ENCODE data around the gene TEX264.

Gene TEX264

DNA sequence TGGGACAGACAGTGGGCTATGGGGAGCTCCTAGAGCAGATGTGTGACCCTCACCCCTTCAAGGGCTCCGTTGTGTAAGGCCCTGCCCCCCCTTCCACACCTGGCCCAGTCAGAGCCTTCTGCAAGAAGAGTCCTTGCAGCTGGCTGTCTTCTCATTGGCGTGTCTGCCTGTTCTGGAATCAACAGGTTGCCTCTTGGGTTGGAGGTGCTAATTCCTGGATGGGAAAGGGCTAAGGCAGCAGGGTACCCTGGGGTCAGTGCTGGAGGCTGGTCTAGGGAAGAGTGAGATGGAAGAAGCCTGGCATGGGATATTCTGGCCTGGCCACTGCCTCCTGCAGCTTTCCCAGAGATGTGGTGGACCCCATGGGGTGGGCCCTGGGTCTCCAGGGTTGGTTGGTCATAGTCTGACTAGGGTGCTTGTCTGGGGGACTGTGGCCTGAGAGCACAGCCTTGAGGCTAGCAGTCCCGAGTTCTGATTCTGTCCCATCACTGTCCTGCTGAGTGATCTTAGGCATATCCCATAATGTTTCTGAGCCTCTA, 5.1 kb downstream of the TEX264 start:
- DNase-seq: no peak

DNA sequence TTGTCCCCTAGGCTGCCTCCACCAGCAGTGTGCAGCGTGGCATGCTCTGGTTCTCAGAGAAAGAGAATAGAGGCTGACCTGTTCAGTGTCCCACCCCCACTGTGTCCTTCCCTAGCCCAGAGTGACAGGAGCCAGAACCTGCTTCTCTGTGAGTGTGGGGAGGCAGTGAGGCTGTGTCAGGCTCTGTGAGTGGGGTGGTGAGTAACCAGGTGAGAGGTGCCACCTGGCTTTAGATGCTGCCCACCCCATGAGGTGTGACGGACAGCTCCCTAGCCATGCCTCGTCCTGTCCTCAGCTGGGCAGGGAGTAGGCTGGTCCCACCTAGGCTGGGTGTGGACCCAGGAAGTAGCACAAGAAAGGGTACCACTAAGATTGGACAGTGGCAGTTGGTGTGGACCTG, 6.3 kb downstream of the TEX264 start:
- DNase-seq: no peak

DNA sequence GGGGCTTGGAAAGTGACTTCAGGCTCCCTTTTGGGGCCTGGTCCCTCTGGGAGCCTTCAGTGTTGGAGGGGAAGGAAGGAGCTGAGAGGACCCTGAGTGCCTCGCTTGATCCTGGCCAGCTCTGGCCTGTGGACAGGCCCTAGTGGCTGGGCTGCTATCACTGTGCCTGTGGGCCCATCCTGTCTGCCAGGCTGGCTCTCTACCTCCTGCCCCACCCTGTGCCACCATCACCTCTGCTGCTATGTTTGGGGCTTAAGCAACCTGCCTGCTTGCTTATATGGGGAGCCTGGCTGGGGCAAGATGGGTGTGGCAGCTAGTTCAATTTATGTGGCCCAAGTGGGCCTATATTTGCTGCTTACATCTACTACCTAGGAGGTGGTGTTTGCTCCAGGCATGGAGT, 7.1 kb downstream of the TEX264 start:
- no peak for DNase-seq

GRCh38 chr3:51678641-51679040, 7.6 kb downstream of the TEX264 start:
- no peak for DNase-seq

DNA sequence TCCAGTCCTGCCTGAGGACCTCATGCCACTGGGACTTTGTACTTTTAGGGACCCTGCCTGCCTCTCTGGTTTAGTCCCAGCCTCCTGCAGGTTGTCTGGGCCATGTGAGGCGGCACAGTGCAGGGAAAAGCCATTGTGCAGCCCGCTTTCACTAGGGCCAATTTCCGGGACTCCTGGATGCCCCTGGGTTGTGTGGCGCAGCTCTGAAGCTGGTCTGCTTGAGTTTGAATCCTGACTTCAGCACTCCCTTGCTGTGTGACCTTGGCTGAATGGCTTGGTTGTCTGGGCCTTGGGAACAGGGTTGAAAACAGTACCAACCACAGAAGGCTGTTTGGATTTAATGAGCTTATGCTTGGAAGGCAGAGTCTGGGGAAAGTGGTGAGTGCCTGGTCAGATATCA, 8.3 kb downstream of the TEX264 start:
- no peak for DNase-seq

GRCh38 chr3:51679777-51680176, 8.7 kb downstream of the TEX264 start:
- no peak for DNase-seq

GRCh38 chr3:51680196-51680595, 9.1 kb downstream of the TEX264 start:
- DNase-seq: no peak

GRCh38 chr3:51680663-51681230, 9.7 kb downstream of the TEX264 start:
- DNase-seq: no peak

DNA sequence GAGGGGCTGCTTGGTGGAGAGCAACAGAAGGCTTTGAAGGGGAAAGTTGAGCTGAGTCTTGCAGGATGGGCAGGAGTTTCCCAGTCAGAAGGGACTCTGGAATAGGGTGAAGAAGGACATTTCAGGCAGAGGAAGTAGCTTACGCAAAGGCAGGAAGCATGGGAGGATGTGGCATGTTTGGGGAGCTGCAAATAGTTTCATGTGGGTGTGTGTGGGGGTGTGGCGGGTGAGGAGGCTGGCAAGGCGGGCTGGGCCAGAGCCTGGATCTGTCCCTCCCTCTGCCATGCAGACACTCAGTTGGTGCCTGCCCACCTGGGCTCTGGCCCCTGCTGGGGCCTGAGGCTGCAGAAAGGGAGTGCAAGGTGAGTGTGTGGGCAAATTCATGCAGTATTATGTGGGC, 10.4 kb downstream of the TEX264 start:
- DNase-seq: peak; percentile 25

- DNase-seq: peak; percentile 80
Observed at GRCh38 chr3:51682079-51682478, 11.0 kb downstream of the TEX264 start.

DNA sequence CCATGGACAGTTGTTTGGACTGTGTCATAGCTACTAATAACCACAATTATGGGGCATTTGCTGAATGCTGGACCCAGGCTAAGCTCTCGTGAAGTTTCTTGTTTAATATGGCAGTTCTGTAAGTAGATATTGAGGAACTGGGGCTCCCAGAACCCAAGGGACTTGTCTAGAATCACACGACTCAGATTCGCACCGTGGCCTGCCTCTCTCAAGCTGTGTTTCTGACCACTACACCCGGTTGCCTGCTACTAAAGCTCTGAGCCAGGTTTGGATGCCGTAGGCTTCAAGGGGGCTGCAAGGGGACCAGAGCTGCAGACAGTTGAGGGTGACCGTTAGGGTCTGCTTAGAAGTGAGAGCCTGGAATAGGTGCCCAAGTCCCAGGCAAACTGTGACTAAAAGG, 11.5 kb downstream of the TEX264 start:
- no peak for DNase-seq

GRCh38 chr3:51683566-51683965, 12.5 kb downstream of the TEX264 start:
- no peak for DNase-seq

DNA sequence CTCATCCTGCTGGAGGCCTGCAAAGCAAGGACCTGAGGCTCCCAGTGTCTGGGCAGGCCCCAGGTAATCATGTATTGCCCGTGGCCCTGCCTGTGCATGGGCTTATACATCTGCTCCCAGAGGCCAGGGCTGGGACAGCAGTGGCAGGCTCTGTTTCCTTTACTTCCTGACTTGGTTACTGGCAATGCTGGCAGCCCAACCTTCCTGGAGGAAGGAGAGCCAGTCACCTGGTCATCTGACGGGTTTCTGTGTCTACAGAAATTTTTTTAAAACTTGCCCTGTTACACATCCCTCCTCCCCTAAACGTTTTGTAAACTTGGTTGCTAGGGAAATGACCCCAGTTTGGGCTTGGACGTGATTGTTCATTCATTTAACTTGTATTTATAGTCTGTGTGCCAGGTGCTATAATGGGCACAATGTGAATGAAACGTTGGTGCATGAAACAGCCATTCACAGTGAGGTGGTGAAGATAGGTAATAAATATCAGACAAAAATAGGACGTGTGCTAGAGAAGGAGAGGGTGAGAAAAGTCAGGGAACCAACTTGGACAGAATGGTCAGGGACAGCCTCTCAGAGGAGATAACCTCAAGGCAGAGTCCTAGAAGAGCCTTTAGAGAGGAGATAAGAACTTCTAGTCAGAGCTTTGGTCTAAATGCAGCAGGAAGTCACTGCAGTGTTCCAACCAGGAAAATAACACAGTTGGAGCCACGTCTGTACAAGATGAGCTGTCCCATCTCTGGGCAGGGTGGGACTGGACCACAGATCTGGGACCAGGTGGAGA, 14.1 kb downstream of the TEX264 start:
- peak; percentile 23 for DNase-seq

DNA sequence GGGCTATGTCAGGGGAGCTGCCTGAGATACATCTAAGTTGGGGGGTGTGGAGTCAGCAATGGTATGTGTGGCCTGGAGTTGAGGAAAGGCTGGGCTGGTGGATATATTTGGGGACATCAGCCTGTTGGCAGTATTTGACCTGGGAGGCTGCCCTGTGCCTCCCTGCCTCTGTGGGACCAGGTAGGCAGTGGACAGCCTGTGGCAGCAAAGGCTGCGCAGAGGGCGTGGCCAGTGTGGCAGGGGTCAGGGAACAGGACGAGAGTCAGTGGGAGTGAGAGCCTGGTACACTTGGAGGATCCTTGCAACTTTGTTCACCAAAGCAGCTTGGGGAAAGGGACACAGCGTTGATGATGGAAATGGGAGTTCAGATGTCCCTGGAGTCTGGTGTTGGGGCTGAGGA, 15.0 kb downstream of the TEX264 start:
- DNase-seq: no peak

GRCh38 chr3:51686512-51687215, 15.6 kb downstream of the TEX264 start:
- DNase-seq: peak; percentile 83

- no peak for DNase-seq
Observed at GRCh38 chr3:51687431-51688205, 16.6 kb downstream of the TEX264 start.

DNA sequence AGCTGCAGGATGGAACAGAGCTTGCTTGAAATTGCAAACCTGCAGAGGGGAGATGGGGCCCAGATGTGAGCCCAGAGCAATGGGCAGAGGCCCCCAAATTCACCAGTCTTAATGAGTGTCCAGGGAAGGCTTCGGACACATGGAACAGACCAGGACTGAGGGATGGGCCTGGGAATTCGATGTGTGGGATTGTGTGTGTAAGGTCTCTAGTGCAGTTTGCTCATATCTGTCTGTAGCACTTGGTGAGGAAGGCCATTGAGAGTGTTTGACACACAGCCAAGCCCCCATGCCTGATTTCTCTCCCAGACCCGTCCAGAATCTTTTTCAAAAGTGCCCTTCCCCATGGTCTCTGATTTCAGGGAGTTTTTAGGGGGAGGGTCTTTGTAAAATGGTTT, 17.2 kb downstream of the TEX264 start:
- no peak for DNase-seq

- no peak for DNase-seq
Observed at GRCh38 chr3:51691021-51691420, 20.0 kb downstream of the TEX264 start.

DNA sequence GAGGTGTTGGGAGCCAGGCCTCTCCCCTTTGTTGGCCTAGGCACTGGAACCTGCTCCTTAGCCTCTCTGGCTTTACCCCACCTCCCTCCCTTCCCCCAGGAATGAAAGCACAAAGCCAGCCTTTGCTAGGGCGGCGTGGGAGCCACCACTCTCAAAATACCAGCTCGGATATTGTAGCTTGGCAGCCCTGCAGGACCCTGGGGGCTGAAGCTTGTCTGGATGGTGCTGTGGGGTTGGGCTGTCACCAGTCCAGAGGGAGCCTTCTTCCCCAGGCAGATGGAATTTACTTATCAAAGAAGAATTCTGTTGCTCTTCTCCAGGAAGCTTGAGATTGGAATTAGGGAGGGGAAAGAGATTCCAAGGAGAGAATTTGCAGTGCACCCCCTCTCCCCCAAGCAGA, 20.9 kb downstream of the TEX264 start:
- no peak for DNase-seq

GRCh38 chr3:51692980-51693395, 21.9 kb downstream of the TEX264 start:
- DNase-seq: no peak

- DNase-seq: no peak
Observed at GRCh38 chr3:51696954-51697353, 25.9 kb downstream of the TEX264 start.

- DNase-seq: no peak
Observed at GRCh38 chr3:51698209-51698608, 27.2 kb downstream of the TEX264 start.

GRCh38 chr3:51700403-51700802, 29.4 kb downstream of the TEX264 start:
- no peak for DNase-seq

Measured in activated CD4-positive, alpha-beta T cell treated with anti-CD3 and anti-CD28 coated beads for 48 hours (primary cell).